ENCODE data around the gene BCAR3.
A peak's percentile ranks its signal among the peaks of the same experiment; 100 is the strongest.
"Not testable (repeated sequence)": the region's sequence is repeated elsewhere in the genome, so short reads cannot be mapped to it uniquely, and the experiment has no call there.

BCAR3 gene

GRCh38 chr1:93705892-93706500 lies 24.4 kb upstream of the BCAR3 start:
- no peak for DNase-seq

DNA sequence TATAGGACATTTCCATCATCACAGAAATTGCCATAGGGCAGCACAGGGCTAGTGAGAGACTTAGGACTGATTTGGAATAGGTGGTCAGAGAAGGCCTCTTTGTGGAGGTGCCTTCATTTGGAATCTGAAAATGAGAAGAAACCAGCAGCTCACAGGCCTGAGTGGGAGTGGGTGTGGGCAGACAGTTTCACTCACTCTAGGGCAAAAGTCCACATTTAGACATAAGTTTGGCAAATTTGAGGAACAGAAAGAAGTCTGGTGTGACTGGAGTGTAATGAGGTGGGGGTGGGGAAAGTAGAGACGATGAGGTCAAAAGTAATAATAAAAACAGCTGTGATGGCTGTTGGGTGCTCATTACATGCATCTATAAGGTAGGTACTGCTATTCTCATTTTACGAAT lies 22.4 kb upstream of the BCAR3 start:
- no peak for DNase-seq

DNA sequence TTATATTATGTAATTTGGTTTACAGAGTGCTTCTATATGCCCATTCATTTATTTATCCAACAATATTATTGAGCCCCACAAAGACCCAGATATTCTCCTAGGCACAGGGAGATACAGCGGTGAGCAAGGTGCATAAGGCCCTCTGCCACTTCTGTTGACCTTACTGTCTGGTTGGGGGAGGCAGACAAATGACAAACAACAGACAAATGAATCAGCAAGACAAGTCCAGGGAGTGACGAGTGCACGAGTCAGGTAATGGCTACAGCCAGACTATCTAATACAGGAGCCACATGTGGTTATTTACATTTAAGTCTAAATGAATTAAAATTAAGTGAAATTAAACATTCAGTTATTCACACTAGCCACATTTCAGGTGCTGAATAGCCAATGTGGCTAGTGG lies 22.0 kb upstream of the BCAR3 start:
- DNase-seq, result peak; percentile 69

- DNase-seq, result no peak
These were observed 21.2 kb upstream of the BCAR3 start for GRCh38 chr1:93702828-93703183.

DNA sequence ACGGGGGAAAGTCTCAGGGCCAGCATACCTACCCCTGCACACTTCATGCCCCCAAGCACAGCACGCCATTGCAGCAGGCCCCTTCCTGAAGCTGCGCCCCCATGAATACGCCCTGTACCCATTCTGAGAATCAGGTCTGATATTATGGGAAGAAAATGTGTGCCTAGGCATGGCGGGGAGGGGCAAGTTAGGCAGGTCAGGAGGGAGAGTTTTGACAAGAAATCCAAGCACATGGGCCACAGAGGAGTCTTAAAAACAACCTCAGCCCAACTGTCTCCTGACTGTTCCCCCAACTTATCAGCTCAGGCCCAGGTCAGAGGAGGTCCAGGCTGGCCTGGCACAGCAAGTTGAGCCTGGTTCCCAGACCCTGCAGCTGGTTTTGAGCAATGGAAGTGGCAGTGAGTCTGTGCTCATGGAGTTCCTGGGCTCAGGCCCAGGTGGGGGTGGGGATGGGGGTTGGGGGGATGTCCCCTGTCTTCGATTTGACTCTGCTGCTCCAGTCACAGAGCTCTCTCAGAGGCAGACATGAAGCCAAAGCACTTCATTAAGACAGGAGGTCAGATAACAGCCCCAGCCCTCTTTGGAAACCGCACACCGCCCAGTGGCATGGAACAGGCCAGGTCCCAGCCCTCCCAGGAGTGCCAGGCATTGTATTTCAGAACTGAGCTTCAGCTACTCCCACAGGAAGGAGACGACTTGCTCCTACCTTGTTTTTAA lies 20.6 kb upstream of the BCAR3 start:
- no peak for DNase-seq

GRCh38 chr1:93701629-93702028 lies 20.0 kb upstream of the BCAR3 start:
- DNase-seq, result peak; percentile 100

GRCh38 chr1:93700532-93701469 lies 19.2 kb upstream of the BCAR3 start:
- no peak for DNase-seq

DNA sequence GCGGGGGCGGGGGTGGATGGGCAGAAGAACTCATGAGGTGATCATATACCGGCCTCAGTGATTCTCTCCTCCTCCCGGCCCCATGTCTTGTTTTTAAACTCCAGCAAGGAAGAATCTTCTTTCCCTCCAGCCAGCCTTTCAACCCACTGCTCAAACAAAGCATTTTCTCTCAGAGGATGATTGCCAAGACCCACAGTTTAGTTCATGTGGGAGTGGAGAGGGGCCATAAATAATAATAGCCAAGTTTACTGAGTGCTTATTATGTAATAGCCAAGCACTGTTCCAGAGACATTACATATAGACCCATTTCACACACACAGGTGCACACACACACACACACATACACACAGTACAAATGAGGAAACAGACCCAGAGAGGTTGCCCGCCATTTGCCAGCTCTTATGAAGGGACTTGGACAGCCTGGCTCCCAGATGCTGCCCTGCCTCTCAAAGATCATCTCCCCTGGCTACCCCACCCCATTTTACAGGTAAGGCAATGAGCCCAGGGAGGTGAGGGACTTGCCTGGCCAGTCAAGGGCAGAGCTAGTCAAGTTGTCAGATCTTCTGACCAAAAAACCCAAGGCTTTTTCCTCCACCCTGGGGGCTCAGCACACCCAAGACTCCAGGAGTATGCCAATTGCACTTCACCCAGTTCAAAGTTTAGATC lies 18.0 kb upstream of the BCAR3 start:
- no peak for DNase-seq

DNA sequence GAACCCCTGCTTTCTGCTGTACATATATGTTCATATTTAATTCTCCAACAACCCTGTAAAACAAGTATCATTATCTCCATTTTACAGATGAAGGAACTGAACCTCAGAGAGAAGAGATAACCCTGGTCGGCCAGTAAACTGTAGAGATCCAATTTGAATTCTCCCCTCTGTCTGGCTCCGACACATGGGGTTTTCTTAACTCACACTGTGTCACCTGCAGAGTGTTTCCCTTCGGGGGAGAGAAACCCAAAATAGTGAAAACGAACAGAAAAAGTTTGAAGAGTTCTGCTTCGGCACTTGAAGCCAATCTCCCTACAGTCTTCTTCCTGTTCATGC lies 17.4 kb upstream of the BCAR3 start:
- no peak for DNase-seq

DNA sequence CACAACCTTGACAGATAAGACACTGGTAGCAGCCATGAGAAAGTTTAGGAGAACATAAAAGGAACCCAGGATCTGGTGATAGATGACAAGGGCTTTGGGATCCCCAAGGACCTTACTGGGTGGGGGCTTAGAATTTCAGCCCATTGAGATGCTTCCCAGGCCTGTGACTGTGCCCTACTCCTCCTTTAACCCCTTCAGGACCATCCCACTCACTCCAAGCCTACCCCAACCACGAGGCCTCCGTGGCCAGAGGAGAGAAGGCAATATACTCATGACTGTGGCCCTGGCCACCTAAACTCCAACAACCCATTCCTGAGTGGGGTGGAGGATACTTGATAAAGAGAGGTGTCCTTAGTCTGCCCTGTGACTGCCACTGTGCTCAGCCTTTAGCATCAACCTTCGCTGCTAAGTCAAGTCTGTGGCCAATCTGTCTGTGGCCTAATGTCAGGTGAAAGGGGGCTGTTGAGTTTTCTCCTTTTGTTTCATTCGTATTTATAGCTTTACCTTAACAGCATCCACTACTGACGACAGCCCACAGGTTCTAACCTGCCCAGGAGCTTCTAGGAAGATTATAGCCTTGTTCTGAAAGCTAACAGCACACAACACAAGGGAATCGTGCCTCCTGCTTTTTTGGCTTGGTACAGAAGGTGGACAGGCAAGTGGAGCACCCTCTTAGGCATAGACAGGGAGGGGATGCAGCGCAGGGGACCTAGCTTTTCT lies 16.9 kb upstream of the BCAR3 start:
- DNase-seq, result no peak

DNA sequence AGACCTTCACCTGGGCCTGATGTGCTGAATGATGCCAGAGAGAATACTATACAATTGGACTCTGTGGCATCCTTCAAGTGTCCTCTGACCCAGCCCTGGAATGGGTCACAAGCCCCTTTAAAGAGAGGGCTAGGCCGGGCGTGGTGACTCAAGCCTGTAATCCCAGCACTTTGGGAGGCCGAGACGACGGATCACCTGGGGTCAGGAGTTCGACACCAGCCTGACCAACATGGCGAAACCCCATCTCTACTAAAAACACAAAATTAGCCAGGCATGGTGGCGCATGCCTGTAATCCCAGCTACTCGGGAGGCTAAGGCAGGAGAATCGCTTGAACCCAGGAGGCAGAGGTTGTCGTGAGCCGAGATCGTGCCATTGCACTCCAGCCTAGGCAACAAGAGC lies 15.9 kb upstream of the BCAR3 start:
- DNase-seq, result not testable (repeated sequence)

GRCh38 chr1:93695411-93696005 lies 13.9 kb upstream of the BCAR3 start:
- DNase-seq, result no peak

- peak; percentile 53 for DNase-seq
These were observed 13.2 kb upstream of the BCAR3 start for GRCh38 chr1:93694819-93695218.

DNA sequence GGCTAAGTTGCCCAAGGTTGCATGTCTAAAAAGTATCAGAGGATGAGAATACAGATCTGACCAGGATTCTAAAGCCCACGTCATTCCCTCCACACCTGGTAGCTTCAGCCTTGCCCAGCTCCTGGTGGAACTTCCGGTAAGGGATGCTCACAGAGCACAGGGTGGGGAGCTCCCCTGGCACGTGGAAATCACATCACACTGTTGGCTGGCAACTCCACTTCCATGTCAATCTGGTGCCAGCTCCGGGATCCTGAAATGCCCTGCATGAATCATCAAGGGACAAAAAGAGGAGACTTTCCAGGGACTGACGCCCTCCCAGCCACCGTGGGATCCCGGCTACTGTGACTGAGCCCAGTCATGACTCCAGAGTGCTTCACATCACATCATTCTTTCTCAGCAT lies 12.4 kb upstream of the BCAR3 start:
- DNase-seq, result peak; percentile 83

DNA sequence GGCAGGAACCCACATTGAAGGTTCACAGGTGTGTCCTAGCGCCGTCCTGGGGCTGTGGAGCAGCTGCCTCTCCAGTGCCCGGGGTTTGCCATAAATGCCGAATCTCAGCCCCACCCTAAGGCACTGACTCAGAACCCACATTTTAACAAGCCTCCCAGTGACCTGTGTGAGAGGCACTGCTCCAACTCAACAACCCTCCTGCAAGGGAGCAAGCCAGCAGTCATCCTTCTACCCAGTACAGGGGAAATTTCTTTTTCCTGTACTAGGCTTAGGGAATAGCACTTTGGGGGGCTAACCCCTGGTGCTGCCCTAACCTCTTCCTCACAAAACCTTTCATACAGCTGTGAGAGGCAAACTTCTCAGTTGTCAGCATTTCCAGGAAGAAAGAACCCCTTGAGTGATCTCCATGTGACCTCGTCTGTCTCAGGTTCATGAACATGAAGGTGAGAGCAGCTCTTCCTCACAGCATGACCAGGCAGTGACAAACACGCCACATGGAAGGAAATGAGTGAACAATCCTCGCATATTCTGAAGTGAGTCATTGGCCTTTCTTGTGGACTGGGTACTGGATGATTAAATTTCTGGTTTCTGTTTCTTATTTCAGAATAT lies 11.4 kb upstream of the BCAR3 start:
- DNase-seq, result peak; percentile 94

DNA sequence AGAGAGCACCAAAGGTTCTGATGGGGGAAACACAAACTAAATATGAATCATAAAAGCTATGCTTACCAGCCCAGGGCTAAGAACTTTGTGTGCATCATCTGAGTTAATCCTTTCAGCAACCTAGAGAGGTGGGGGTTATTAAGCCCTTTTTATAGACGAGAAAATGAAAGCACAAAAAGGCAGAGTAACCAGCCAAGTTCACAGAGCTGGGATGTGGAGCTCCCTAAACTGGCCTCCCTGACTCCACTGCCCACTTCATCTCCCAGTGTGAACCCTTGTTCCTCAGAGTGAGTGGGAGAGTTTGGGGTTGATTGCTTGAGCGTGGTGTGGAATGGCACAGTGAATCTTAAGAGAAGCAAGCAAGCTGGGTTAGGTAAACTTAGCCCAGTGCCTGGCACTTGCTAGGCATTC lies 10.8 kb upstream of the BCAR3 start:
- DNase-seq, result peak; percentile 70

DNA sequence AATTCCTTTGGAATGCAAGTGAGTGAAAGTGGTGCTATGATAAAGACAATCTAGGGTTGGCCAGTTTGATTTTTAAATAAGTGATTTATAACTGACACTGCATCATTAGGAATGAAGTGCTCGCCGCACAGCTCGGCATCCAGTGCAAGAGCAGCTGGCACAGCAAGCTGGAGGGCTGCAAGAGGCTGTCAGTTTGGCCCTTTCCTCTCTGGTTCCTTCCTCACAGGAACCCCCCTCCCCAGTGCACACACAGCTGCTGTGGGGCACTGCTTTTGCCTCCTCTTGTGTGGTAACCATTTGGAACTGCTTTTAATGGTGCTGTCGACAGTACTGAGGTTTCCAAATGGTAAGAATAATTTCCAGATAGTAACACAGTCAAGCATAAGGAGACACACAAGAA lies 10.4 kb upstream of the BCAR3 start:
- no peak for DNase-seq

DNA sequence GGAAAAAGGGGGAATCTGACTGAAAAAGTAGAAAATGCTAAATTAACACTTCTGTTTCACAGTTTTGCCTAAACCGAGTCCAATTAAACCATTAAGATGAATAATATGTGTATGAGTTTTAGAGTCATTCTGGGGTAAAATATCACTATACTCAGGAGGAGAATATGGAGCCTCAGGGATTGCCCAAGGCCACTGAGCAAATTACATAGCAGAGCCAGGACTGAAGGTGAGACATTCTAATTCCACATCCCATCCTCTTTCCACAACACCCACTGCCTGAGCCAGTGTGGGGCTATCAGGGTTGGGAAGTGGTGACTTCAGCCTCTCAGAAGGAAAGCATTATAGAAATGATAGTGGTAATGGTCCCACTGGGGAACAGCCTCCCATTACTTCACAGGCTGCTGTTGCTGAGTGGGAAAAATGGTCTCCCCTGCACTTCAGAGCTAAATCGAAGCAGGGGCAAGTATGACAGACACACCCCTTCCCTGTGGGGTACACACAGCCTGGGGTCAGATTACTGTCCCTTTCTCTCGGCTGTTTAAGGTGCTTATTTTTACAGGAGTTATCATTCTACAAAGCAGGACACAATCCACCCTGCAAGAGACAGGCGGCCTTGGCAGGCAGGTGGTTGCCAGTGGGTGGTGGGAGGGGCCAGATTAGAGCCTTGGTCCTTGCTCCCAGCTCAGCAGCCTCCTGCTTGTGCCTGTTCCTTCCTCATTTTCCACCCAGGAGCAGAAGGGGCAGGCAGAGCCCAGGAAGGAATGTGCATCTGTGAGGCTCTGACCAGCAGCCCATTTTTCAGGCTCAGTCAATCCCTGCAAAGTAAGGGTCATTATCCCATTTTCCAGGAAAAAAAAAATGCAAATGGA lies 9.5 kb upstream of the BCAR3 start:
- no peak for DNase-seq

- no peak for DNase-seq
These were observed 8.7 kb upstream of the BCAR3 start for GRCh38 chr1:93690341-93690740.

DNA sequence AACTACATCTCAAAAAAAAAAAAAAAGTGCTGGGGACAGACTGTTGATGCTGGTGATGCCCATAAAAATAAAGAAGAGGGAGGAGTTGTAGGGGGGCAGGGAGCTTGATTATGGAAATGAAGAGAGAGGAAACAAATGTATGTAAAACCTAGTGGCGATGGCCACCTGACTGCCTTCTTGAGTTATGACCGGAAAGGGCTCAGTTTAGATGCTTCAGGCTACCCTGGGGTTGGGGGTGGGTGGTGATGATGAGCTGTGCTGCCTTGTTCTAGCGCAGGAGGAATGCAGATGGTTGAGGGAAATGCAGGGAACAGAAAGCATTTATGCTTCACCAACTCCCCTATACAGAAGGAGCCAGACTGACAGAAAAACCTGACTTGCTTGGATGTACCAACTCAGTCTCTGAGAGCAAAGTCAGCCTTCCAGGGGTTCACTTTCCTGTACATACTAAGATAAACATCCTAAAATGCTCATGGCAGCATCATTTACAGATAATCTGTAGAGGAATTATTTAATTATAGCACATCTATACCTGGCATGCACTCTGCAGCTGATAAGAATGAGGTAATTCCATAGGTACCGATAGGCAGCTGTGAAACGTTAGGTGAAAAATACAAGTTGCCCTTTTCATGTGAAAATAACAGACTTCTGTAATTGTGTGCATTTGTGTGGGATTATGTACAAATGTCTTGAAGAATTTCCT lies 8.0 kb upstream of the BCAR3 start:
- DNase-seq, result no peak
